Thyroid gland (tissue), 4 donors: Measurements from ENCODE around the gene NPFF. TPM values are rescaled to one million over a fixed set of nuclear protein-coding genes. Genes with fewer than 3 reads are reported as not detected.
"Not testable (repeated sequence)": the region's sequence is repeated elsewhere in the genome, so short reads cannot be mapped to it uniquely, and the experiment has no call there.

Experiments used
- DNase-seq, 2 donors: peaks; one replicate each; pipeline ENCODE4 v3.0.0-alpha.2; 2019
- H3K27ac ChIP-seq, 3 donors: fragments of 200-600 bp; sonication (generic); 1 replicate in 2 of 3; 2 replicates in 1 of 3; pipeline ENCODE4 v1.5.1; 2016 to 2019; ENCODE audit warnings: mild to moderate bottlenecking in 1 of 3, moderate library complexity in 1 of 3
- H3K27me3 ChIP-seq: fragments of 200-600 bp; sonication (generic); one replicate; pipeline ENCODE4 v1.5.1; 2019
- H3K36me3 ChIP-seq, 2 donors: fragments of 200-600 bp; sonication (generic); one replicate each; pipeline ENCODE4 v1.5.1; 2016 to 2019
- H3K4me1 ChIP-seq, 2 donors: fragments of 200-600 bp; sonication (generic); one replicate each; pipeline ENCODE4 v1.5.1; 2017 to 2019
- H3K4me3 ChIP-seq, 3 donors: fragments of 200-600 bp; sonication (generic); replicated peaks in 1 of 3; 1 replicate in 2 of 3; 2 replicates in 1 of 3; pipeline ENCODE4 v1.5.1; 2016; ENCODE audit warnings: mild to moderate bottlenecking in 1 of 3
- H3K9me3 ChIP-seq: fragments of 200-600 bp; sonication (generic); one replicate; pipeline ENCODE4 v1.5.1; 2017
- POLR2A ChIP-seq, 2 donors: fragments of 450-650 bp; IDR thresholded peaks; one replicate each; pipeline ENCODE4 v1.6.1; 2017; ENCODE audit warnings: antibody characterized with exemption in 2 of 2, mild to moderate bottlenecking in 2 of 2, moderate library complexity in 1 of 2
- WGBS, 2 donors: methylation state at CpG; one replicate each; pipeline ENCODE4 v1.1.5; 2017; 5-methylcytosine and 5-hydroxymethylcytosine counted together
- intact Hi-C: fragments of 100-400 bp; cut with DNase I; formaldehyde crosslinking; loops from one replicate; pipeline ENCODE4 v1.15.1; 2023
- total RNA-seq, 4 donors: library from RNA; depleted of rRNA; stranded (reverse); fragments of >200 nt; gene quantifications; one replicate each; pipeline ENCODE4 v1.2.3, GENCODE V29; 2016
- TF ChIP-seq, protein P1 (sequence below), 6 experiments: fragments of 200-600 bp in 3 of 6; fragments of 450-650 bp in 3 of 6; sonication (generic) in 3 of 6; IDR thresholded peaks; one replicate each; pipeline ENCODE4 v1.5.1; 2016 to 2019; ENCODE audit warnings: antibody characterized with exemption in 6 of 6, mild to moderate bottlenecking in 2 of 6, inconsistent platforms in 1 of 6, moderate library complexity in 1 of 6

NPFF gene
- total RNA-seq, 4 donors from 2014 or later: not detected

- H3K36me3 ChIP-seq: peaks cover 57 to 61% of the 10 kb centered on the region in 2 donors
- intact Hi-C loops: no loop called here
- DNase-seq: no peak
- no peaks in the 10 kb centered on the region for H3K9me3 ChIP-seq
- TF ChIP-seq, protein P1, sequence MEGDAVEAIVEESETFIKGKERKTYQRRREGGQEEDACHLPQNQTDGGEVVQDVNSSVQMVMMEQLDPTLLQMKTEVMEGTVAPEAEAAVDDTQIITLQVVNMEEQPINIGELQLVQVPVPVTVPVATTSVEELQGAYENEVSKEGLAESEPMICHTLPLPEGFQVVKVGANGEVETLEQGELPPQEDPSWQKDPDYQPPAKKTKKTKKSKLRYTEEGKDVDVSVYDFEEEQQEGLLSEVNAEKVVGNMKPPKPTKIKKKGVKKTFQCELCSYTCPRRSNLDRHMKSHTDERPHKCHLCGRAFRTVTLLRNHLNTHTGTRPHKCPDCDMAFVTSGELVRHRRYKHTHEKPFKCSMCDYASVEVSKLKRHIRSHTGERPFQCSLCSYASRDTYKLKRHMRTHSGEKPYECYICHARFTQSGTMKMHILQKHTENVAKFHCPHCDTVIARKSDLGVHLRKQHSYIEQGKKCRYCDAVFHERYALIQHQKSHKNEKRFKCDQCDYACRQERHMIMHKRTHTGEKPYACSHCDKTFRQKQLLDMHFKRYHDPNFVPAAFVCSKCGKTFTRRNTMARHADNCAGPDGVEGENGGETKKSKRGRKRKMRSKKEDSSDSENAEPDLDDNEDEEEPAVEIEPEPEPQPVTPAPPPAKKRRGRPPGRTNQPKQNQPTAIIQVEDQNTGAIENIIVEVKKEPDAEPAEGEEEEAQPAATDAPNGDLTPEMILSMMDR (IDR thresholded peaks at IDR 0.05): no peak
- TF ChIP-seq POLR2A (IDR thresholded peaks at IDR 0.05): no peak
- no peak overlapping the region for H3K27ac ChIP-seq
- H3K27me3 ChIP-seq: no peaks in the 10 kb centered on the region
- WGBS, 2 donors: 75 to 88% methylated on average over 13 to 14 of the region's 18 CpGs
- H3K4me3 ChIP-seq: no peak overlapping the region
- H3K4me1 ChIP-seq: peaks cover 0 to 2% of the 10 kb centered on the region in 2 donors
These were observed 24.6 kb downstream of the NPFF start for GRCh38 chr12:53482626-53483168.

- H3K36me3 ChIP-seq: peaks cover 57 to 67% of the 10 kb centered on the region in 2 donors
- no peaks in the 10 kb centered on the region for H3K27me3 ChIP-seq
- intact Hi-C loops: no loop called here
- peaks cover 0 to 2% of the 10 kb centered on the region in 2 donors for H3K4me1 ChIP-seq
- WGBS, 2 donors: 81% methylated on average over 9 of the region's 9 CpGs
- no peak overlapping the region for H3K27ac ChIP-seq
- H3K9me3 ChIP-seq: no peaks in the 10 kb centered on the region
- TF ChIP-seq POLR2A (IDR thresholded peaks at IDR 0.05): no peak
- TF ChIP-seq, protein P1 (IDR thresholded peaks at IDR 0.05): no peak
- no peak overlapping the region for H3K4me3 ChIP-seq
- DNase-seq: no peak
These were observed 25.2 kb downstream of the NPFF start for GRCh38 chr12:53481939-53482586.

DNA sequence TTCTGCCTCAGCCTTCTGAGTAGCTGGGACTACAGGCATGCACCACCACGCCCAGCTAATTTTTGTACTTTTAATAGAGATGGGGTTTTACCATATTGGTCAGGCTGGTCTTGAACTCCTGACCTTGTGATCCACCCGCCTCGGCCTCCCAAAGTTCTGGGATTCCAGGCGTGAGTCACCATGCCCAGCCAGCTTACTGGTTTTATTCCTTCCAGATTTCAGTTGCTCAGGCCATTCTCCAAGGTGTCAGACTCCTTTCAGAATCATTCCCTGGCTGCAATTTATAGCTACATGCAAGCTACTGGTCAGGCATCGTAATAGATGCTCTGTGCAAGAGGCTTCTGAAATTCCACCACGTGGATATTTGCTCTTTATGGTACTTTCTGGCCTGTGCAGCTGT, 25.8 kb downstream of the NPFF start:
- H3K36me3 ChIP-seq: peaks cover 63 to 71% of the 10 kb centered on the region in 2 donors
- H3K4me1 ChIP-seq, DNase-seq, H3K4me3 ChIP-seq, H3K27ac ChIP-seq, H3K9me3 ChIP-seq, intact Hi-C loops, H3K27me3 ChIP-seq: not testable (repeated sequence)
- WGBS, 2 donors: 72 to 83% methylated on average over 6 of the region's 6 CpGs

- DNase-seq: no peak
- no peaks in the 10 kb centered on the region for H3K27me3 ChIP-seq
- H3K4me3 ChIP-seq: no peak overlapping the region
- H3K9me3 ChIP-seq: no peaks in the 10 kb centered on the region
- 84 to 88% methylated on average over 12 of the region's 12 CpGs for WGBS, 2 donors
- intact Hi-C loops: no loop called here
- peaks cover 67 to 78% of the 10 kb centered on the region in 2 donors for H3K36me3 ChIP-seq
- H3K27ac ChIP-seq: no peak overlapping the region
- TF ChIP-seq, protein P1 (IDR thresholded peaks at IDR 0.05): no peak
- TF ChIP-seq POLR2A (IDR thresholded peaks at IDR 0.05): no peak
- H3K4me1 ChIP-seq: peaks cover 0 to 2% of the 10 kb centered on the region in 2 donors
These were observed 26.5 kb downstream of the NPFF start for GRCh38 chr12:53480491-53481442.

DNA sequence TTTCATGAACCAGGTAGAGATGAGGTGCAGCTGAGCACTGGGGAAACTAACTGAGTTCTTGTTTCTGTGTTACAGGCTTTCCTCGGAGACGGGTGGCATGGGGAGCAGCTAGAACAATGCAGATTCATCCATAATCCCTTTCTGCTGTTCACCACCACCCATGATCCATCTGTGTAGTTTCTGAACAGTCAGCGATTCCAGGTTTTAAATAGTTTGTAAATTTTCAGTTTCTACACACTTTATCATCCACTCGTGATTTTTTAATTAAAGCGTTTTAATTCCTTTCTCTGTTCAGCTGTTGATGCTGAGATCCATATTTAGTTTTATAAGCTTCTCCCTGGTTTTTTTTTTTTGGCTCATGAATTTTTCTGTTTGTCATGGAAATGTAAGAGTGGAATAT, 28.0 kb downstream of the NPFF start:
- TF ChIP-seq, protein P1 (IDR thresholded peaks at IDR 0.05): no peak
- TF ChIP-seq POLR2A (IDR thresholded peaks at IDR 0.05): no peak
- 81 to 86% methylated on average over 5 of the region's 5 CpGs for WGBS, 2 donors
- Histone ChIP-seq H3K36me3 (peaks cover 79 to 89% of the 10 kb centered on the region in 2 donors), H3K27ac (no peak overlapping the region), H3K4me3 (no peak overlapping the region), H3K27me3 (no peaks in the 10 kb centered on the region), H3K9me3 (no peaks in the 10 kb centered on the region), H3K4me1 (peaks cover 0 to 2% of the 10 kb centered on the region in 2 donors)
- intact Hi-C loops: no loop called here
- DNase-seq: no peak
